Endothelial cell of umbilical vein (primary cell): Measurements from ENCODE around the gene SLC7A10.

Experiments
- CTCF ChIP-seq, 2 donors: IDR thresholded peaks; 1 replicate in 1 of 2; 2 replicates in 1 of 2; pipeline ENCODE4 v1.5.1; 2011; ENCODE audit warnings: low read length in 2 of 2, mild to moderate bottlenecking in 2 of 2, moderate library complexity in 2 of 2, control low read depth in 1 of 2, inconsistent platforms in 1 of 2, low read depth in 1 of 2; ENCODE audit not compliant: insufficient read depth in 1 of 2; ENCODE audit errors: extremely low read depth in 1 of 2
- EZH2 ChIP-seq: IDR thresholded peaks from 2 replicates; pipeline ENCODE4 v1.6.1; 2012; ENCODE audit warnings: borderline replicate concordance, low read depth, mild to moderate bottlenecking, moderate library complexity, low read length, inconsistent platforms; ENCODE audit not compliant: severe bottlenecking
- FOS ChIP-seq: IDR thresholded peaks from 2 replicates; pipeline ENCODE4 v1.6.1; 2011; ENCODE audit warnings: mild to moderate bottlenecking, low read length, moderate library complexity, borderline replicate concordance; ENCODE audit not compliant: insufficient read depth
- GATA2 ChIP-seq: IDR thresholded peaks from 2 replicates; pipeline ENCODE4 v1.7.0; 2011; ENCODE audit warnings: low read depth, mild to moderate bottlenecking, moderate library complexity, mixed read lengths, low read length; ENCODE audit not compliant: insufficient read length, insufficient read depth
- JUN ChIP-seq: IDR thresholded peaks from 2 replicates; pipeline ENCODE4 v1.6.1; 2011; ENCODE audit warnings: borderline replicate concordance, low read depth; ENCODE audit not compliant: insufficient read length, insufficient read depth
- MAX ChIP-seq: IDR thresholded peaks from 2 replicates; pipeline ENCODE4 v1.6.1; 2011; ENCODE audit not compliant: insufficient read depth, insufficient read length
- MYC ChIP-seq: IDR thresholded peaks from one replicate; pipeline ENCODE4 v1.6.1; 2011; ENCODE audit warnings: mild to moderate bottlenecking, low read depth, low read length
- POLR2A ChIP-seq: IDR thresholded peaks from 2 replicates; pipeline ENCODE4 v1.6.1; 2012; ENCODE audit warnings: low read depth, mild to moderate bottlenecking, control low read depth, low read length
- POLR2AphosphoS5 ChIP-seq: IDR thresholded peaks from 2 replicates; pipeline ENCODE4 v1.6.1; 2012; ENCODE audit warnings: low read depth, mild to moderate bottlenecking, control low read depth, low read length, moderate library complexity; ENCODE audit not compliant: insufficient read depth

DNA sequence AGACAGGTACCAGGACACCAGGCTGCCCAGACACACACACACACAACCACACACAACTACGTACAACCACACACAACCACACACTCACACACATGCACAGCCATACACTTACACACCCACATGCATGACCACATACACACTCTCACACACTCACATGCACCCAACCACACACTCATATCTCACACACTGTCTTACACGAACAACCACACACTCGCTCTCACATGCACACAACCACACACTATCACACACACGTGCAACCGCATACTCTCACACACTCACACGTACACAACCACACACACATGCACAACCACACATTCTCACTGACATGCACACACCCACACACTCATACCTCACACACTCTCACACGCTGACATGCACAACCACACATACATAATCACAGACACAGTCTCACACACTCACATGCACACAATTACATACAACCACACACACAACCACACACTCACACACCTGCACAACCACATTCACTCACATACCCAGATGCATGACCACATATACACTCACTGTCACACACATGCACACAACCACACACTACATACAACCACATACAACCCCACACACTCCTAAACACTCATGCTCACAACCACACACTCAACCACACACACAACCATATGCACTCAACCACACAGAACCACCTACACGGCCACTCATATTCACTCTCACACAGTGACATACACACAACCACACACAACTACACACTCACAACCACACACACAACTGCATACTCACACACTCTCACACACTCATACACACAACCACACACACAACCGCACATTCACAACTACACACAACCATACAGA lies 7.6 kb upstream of the SLC7A10 start:
- TF ChIP-seq CTCF (IDR thresholded peaks at IDR 0.05; ENCODE audit: extremely low read depth in 1 of 2, insufficient read depth in 1 of 2, low read depth in 1 of 2, low read length in 2 of 2) = no peak
- TF ChIP-seq POLR2A = no peak
- no peak for TF ChIP-seq GATA2
- no peak for TF ChIP-seq EZH2
- TF ChIP-seq FOS = no peak
- TF ChIP-seq MAX = no peak
- TF ChIP-seq JUN = no peak
- no peak for TF ChIP-seq POLR2AphosphoS5
- TF ChIP-seq MYC = no peak
